ENCODE data around the gene STOX1.
"Not testable (repeated sequence)": the region's sequence is repeated elsewhere in the genome, so short reads cannot be mapped to it uniquely, and the experiment has no call there.

Gene STOX1

GRCh38 chr10:68826764-68827591, at the start of gene STOX1:
TSS of gene STOX1 (plus strand) at chr10:68827531. CDS start at chr10:68827624, 93 bp downstream.
- peak; percentile 13 for DNase-seq (ENCODE audit: low read depth)

- DNase-seq (ENCODE audit: low read depth) = no peak
Measured at GRCh38 chr10:68781613-68782574, 45.4 kb upstream of the STOX1 start.

- DNase-seq (ENCODE audit: low read depth) = no peak
Measured at GRCh38 chr10:68784476-68784875, 42.9 kb upstream of the STOX1 start.

GRCh38 chr10:68787813-68788212, 39.5 kb upstream of the STOX1 start:
- DNase-seq (ENCODE audit: low read depth) = no peak

- DNase-seq (ENCODE audit: low read depth) = no peak
Measured at GRCh38 chr10:68790476-68790875, 36.9 kb upstream of the STOX1 start.

GRCh38 chr10:68792115-68792514, 35.2 kb upstream of the STOX1 start:
- no peak for DNase-seq (ENCODE audit: low read depth)

GRCh38 chr10:68795886-68796532, 31.3 kb upstream of the STOX1 start:
- DNase-seq (ENCODE audit: low read depth) = no peak

- DNase-seq (ENCODE audit: low read depth) = no peak
Measured at GRCh38 chr10:68796605-68797004, 30.7 kb upstream of the STOX1 start.

GRCh38 chr10:68800211-68800610, 27.1 kb upstream of the STOX1 start:
- DNase-seq (ENCODE audit: low read depth) = no peak

- no peak for DNase-seq (ENCODE audit: low read depth)
Measured at GRCh38 chr10:68804692-68805091, 22.6 kb upstream of the STOX1 start.

- DNase-seq (ENCODE audit: low read depth) = not testable (repeated sequence)
Measured at GRCh38 chr10:68810830-68811229, 16.5 kb upstream of the STOX1 start.

GRCh38 chr10:68811314-68812009, 15.9 kb upstream of the STOX1 start:
- no peak for DNase-seq (ENCODE audit: low read depth)

- no peak for DNase-seq (ENCODE audit: low read depth)
Measured at GRCh38 chr10:68812420-68812819, 14.9 kb upstream of the STOX1 start.

GRCh38 chr10:68813559-68813958, 13.8 kb upstream of the STOX1 start:
- no peak for DNase-seq (ENCODE audit: low read depth)

GRCh38 chr10:68816796-68817412, 10.4 kb upstream of the STOX1 start:
- no peak for DNase-seq (ENCODE audit: low read depth)

GRCh38 chr10:68820359-68820758, 7.0 kb upstream of the STOX1 start:
- DNase-seq (ENCODE audit: low read depth) = not testable (repeated sequence)

GRCh38 chr10:68822626-68823025, 4.7 kb upstream of the STOX1 start:
- DNase-seq (ENCODE audit: low read depth) = not testable (repeated sequence)

- DNase-seq (ENCODE audit: low read depth) = not testable (repeated sequence)
Measured at GRCh38 chr10:68827592-68827959, 245 bp downstream of the STOX1 start.

GRCh38 chr10:68828083-68828601, 811 bp downstream of the STOX1 start:
- DNase-seq (ENCODE audit: low read depth) = not testable (repeated sequence)

- DNase-seq (ENCODE audit: low read depth) = no peak
Measured at GRCh38 chr10:68828833-68829232, 1.5 kb downstream of the STOX1 start.

GRCh38 chr10:68829521-68829920, 2.2 kb downstream of the STOX1 start:
- no peak for DNase-seq (ENCODE audit: low read depth)

All from stimulated activated CD8-positive, alpha-beta memory T cell treated with anti-CD3 and anti-CD28 coated beads, Interleukin-15, amount 100 ng/mL, for 1 hour (primary cell).